Transverse colon (tissue), 4 donors: Measurements from ENCODE around the gene SLC25A47.

Experiments
- CTCF ChIP-seq, 5 experiments: fragments of 200-600 bp in 3 of 5; fragments of 450-650 bp in 2 of 5; sonication (generic) in 3 of 5; IDR thresholded peaks; 1 replicate in 2 of 5; 2 replicates in 3 of 5; pipeline ENCODE4 v1.5.1; 2016 to 2017; ENCODE audit warnings: antibody characterized with exemption in 5 of 5, inconsistent platforms in 3 of 5, mild to moderate bottlenecking in 2 of 5, moderate library complexity in 1 of 5
- EP300 ChIP-seq: sonication (generic); formaldehyde crosslinking; IDR thresholded peaks from one replicate; pipeline ENCODE4 v1.6.1; 2017; ENCODE audit warnings: antibody characterized with exemption, low read depth
- POLR2A ChIP-seq: fragments of 450-650 bp; IDR thresholded peaks from one replicate; pipeline ENCODE4 v1.6.1; 2016; ENCODE audit warnings: antibody characterized with exemption, mild to moderate bottlenecking, moderate library complexity
- POLR2AphosphoS5 ChIP-seq, 3 donors: sonication (generic); formaldehyde crosslinking; IDR thresholded peaks; one replicate each; pipeline ENCODE4 v1.6.1; 2016; ENCODE audit warnings: antibody characterized with exemption in 3 of 3

GRCh38 chr14:100278702-100279101 lies 44.4 kb upstream of the SLC25A47 start:
- no peak for TF ChIP-seq CTCF (IDR thresholded peaks at IDR 0.05)
- TF ChIP-seq EP300 = no peak
- TF ChIP-seq POLR2AphosphoS5 (IDR thresholded peaks at IDR 0.05) = no peak
- no peak for TF ChIP-seq POLR2A
